Trophoblast cell (in vitro differentiated cells and primary cell): ENCODE results near the gene TLE3.
A peak's percentile ranks its signal among the peaks of the same experiment; 100 is the strongest.

Source experiments
- DNase-seq, 2 donors: peaks; one replicate each; pipeline ENCODE4 v3.0.0-alpha.2; 2016
- H2AFZ ChIP-seq: 2 replicates; pipeline ENCODE4 v1.6.1; 2013; ENCODE audit warnings: low read length, moderate library complexity, mild to moderate bottlenecking; ENCODE audit not compliant: insufficient read depth, poor library complexity
- H2AK5ac ChIP-seq: 2 replicates; pipeline ENCODE4 v1.6.1; 2013; ENCODE audit warnings: mild to moderate bottlenecking, low read length
- H2BK120ac ChIP-seq: 2 replicates; pipeline ENCODE4 v1.6.1; 2013; ENCODE audit warnings: low read length, mild to moderate bottlenecking, moderate library complexity; ENCODE audit not compliant: insufficient read depth, poor library complexity
- H2BK12ac ChIP-seq: 2 replicates; pipeline ENCODE4 v1.6.1; 2013; ENCODE audit warnings: mild to moderate bottlenecking, low read length, moderate library complexity
- H2BK5ac ChIP-seq: 2 replicates; pipeline ENCODE4 v1.6.1; 2013; ENCODE audit warnings: low read length, low read depth, moderate library complexity, mild to moderate bottlenecking; ENCODE audit not compliant: poor library complexity
- H3K14ac ChIP-seq: 2 replicates; pipeline ENCODE4 v1.6.1; 2013; ENCODE audit warnings: mild to moderate bottlenecking, low read length
- H3K18ac ChIP-seq: 2 replicates; pipeline ENCODE4 v1.6.1; 2013; ENCODE audit warnings: mild to moderate bottlenecking, low read length
- H3K23ac ChIP-seq: 2 replicates; pipeline ENCODE4 v1.6.1; 2013; ENCODE audit warnings: low read length
- H3K27ac ChIP-seq: 2 replicates; pipeline ENCODE4 v1.5.1; 2013; ENCODE audit warnings: low read depth, mild to moderate bottlenecking, inconsistent platforms, low read length, moderate library complexity
- H3K27me3 ChIP-seq: 2 replicates; pipeline ENCODE4 v1.6.1; 2013; ENCODE audit warnings: inconsistent platforms, mild to moderate bottlenecking, low read length, moderate library complexity; ENCODE audit not compliant: insufficient read depth
- H3K36me3 ChIP-seq, 2 experiments: 1 replicate in 1 of 2; 2 replicates in 1 of 2; pipeline ENCODE4 v1.6.1; 2013; ENCODE audit warnings: low read length in 2 of 2, mild to moderate bottlenecking in 2 of 2, moderate library complexity in 1 of 2; ENCODE audit not compliant: insufficient read depth in 2 of 2, control insufficient read depth in 1 of 2
- H3K4ac ChIP-seq: 2 replicates; pipeline ENCODE4 v1.6.1; 2013; ENCODE audit warnings: low read depth, mild to moderate bottlenecking, low read length, moderate library complexity
- H3K4me1 ChIP-seq, 2 experiments: 1 replicate in 1 of 2; 2 replicates in 1 of 2; pipeline ENCODE4 v1.6.1; 2013; ENCODE audit warnings: low read length in 2 of 2, mild to moderate bottlenecking in 2 of 2, moderate library complexity in 1 of 2; ENCODE audit not compliant: insufficient read depth in 2 of 2, control insufficient read depth in 1 of 2
- H3K4me2 ChIP-seq: 2 replicates; pipeline ENCODE4 v1.6.1; 2013; ENCODE audit warnings: inconsistent platforms, mild to moderate bottlenecking, low read length, moderate library complexity
- H3K4me3 ChIP-seq: 2 replicates; pipeline ENCODE4 v1.5.1; 2013; ENCODE audit warnings: mild to moderate bottlenecking, low read depth, low read length, inconsistent platforms
- H3K79me1 ChIP-seq: one replicate; pipeline ENCODE4 v1.6.1; 2013; ENCODE audit warnings: low read length
- H3K79me2 ChIP-seq: 2 replicates; pipeline ENCODE4 v1.6.1; 2013; ENCODE audit warnings: low read length, mild to moderate bottlenecking; ENCODE audit not compliant: control insufficient read depth, insufficient read depth, poor library complexity
- H3K9ac ChIP-seq: 2 replicates; pipeline ENCODE4 v1.6.1; 2013; ENCODE audit warnings: mild to moderate bottlenecking, low read length
- H3K9me3 ChIP-seq: 2 replicates; pipeline ENCODE4 v1.6.1; 2013; ENCODE audit warnings: low read depth, mild to moderate bottlenecking, control low read depth, inconsistent platforms, low read length; ENCODE audit not compliant: insufficient read depth
- H4K12ac ChIP-seq: 2 replicates; pipeline ENCODE4 v1.6.1; 2013; ENCODE audit warnings: low read depth, mild to moderate bottlenecking, low read length, moderate library complexity
- H4K8ac ChIP-seq: 2 replicates; pipeline ENCODE4 v1.6.1; 2013; ENCODE audit warnings: low read depth, mild to moderate bottlenecking, low read length, moderate library complexity
- H4K91ac ChIP-seq: one replicate; pipeline ENCODE4 v1.6.1; 2013; ENCODE audit warnings: low read depth, mild to moderate bottlenecking, low read length, moderate library complexity
- WGBS: extraction: QIAGEN DNeasy Blood & Tissue Kit; methylation state at CpG from one replicate; pipeline ENCODE4 v1.1.7; 2013; ENCODE audit warnings: missing lambda C conversion rate; ENCODE audit not compliant: insufficient read length, insufficient coverage; ENCODE audit errors: extremely low coverage; 5-methylcytosine and 5-hydroxymethylcytosine counted together

Gene TLE3

GRCh38 chr15:70145261-70145660 is 47.5 kb upstream of the TLE3 start:
- no CpG with 5 or more reads among the region's 5 CpGs for WGBS
- Histone ChIP-seq H2BK120ac (no peak overlapping the region), H3K4me1 (peaks cover 0 to 6% of the 10 kb centered on the region in 2 experiments), H3K14ac (no peak overlapping the region), H3K9me3 (no peaks in the 10 kb centered on the region), H3K79me1 (peaks cover 2% of the 10 kb centered on the region), H3K18ac (no peak overlapping the region), H3K4me3 (no peak overlapping the region), H4K8ac (no peak overlapping the region), H2BK5ac (no peak overlapping the region), H3K27me3 (no peaks in the 10 kb centered on the region), H2AK5ac (no peak overlapping the region), H3K23ac (no peak overlapping the region), H3K36me3 (no peaks in the 10 kb centered on the region), H3K9ac (no peak overlapping the region), H2BK12ac (no peak overlapping the region), H3K4me2 (no peak overlapping the region), H3K27ac (no peak overlapping the region), H3K79me2 (no peaks in the 10 kb centered on the region), H2AFZ (no peak overlapping the region), H3K4ac (no peak overlapping the region), H4K91ac (no peak overlapping the region), H4K12ac (no peak overlapping the region)
- no peak for DNase-seq

- H3K4me2 ChIP-seq, result no peak overlapping the region
These were observed 44.8 kb upstream of the TLE3 start for GRCh38 chr15:70142322-70143191.

GRCh38 chr15:70142072-70142321 is 44.3 kb upstream of the TLE3 start:
- no peak overlapping the region for H3K18ac ChIP-seq
- DNase-seq, result no peak
- peaks cover 0 to 4% of the 10 kb centered on the region in 2 experiments for H3K4me1 ChIP-seq
- no peak overlapping the region for H2BK120ac ChIP-seq
- H2BK5ac ChIP-seq, result no peak overlapping the region
- H3K27me3 ChIP-seq, result no peaks in the 10 kb centered on the region
- H4K12ac ChIP-seq, result no peak overlapping the region
- H2AK5ac ChIP-seq, result no peak overlapping the region
- no peak overlapping the region for H4K8ac ChIP-seq
- no peak overlapping the region for H2AFZ ChIP-seq
- H3K4me3 ChIP-seq, result no peak overlapping the region
- H4K91ac ChIP-seq, result no peak overlapping the region
- H3K9ac ChIP-seq, result no peak overlapping the region
- H3K23ac ChIP-seq, result no peak overlapping the region
- H3K9me3 ChIP-seq, result peaks cover 3% of the 10 kb centered on the region
- H3K36me3 ChIP-seq, result no peaks in the 10 kb centered on the region
- no peaks in the 10 kb centered on the region for H3K79me2 ChIP-seq
- no peaks in the 10 kb centered on the region for H3K79me1 ChIP-seq
- no peak overlapping the region for H2BK12ac ChIP-seq
- no peak overlapping the region for H3K27ac ChIP-seq
- H3K4me2 ChIP-seq, result no peak overlapping the region
- H3K4ac ChIP-seq, result no peak overlapping the region
- no peak overlapping the region for H3K14ac ChIP-seq

More at GRCh38 chr15:70142322-70143191, 44.8 kb upstream of the TLE3 start:
- Histone ChIP-seq H4K8ac (no peak overlapping the region), H4K91ac (no peak overlapping the region), H3K23ac (no peak overlapping the region), H4K12ac (no peak overlapping the region), H3K79me2 (no peaks in the 10 kb centered on the region), H3K27me3 (no peaks in the 10 kb centered on the region), H3K79me1 (no peaks in the 10 kb centered on the region), H3K9me3 (peaks cover 3% of the 10 kb centered on the region), H3K4me3 (no peak overlapping the region), H2AK5ac (no peak overlapping the region), H3K9ac (no peak overlapping the region), H3K4me1 (peaks cover 0 to 4% of the 10 kb centered on the region in 2 experiments), H2BK120ac (no peak overlapping the region), H3K18ac (no peak overlapping the region), H2BK12ac (no peak overlapping the region), H2BK5ac (no peak overlapping the region), H3K36me3 (no peaks in the 10 kb centered on the region), H3K4ac (no peak overlapping the region), H3K27ac (no peak overlapping the region), H3K14ac (no peak overlapping the region), H2AFZ (no peak overlapping the region)
- WGBS, result 100% methylated on average over 5 of the region's 24 CpGs
- DNase-seq, result peak; percentile 84 to 96

GRCh38 chr15:70141376-70142071 is 43.8 kb upstream of the TLE3 start:
- H3K27me3 ChIP-seq, result no peaks in the 10 kb centered on the region
- peak in 1 of 2 donors; percentile 2 for DNase-seq
- H2BK120ac ChIP-seq, result no peak overlapping the region
- no peak overlapping the region for H2BK5ac ChIP-seq
- H3K36me3 ChIP-seq, result no peaks in the 10 kb centered on the region
- H3K9me3 ChIP-seq, result peaks cover 3% of the 10 kb centered on the region
- H4K12ac ChIP-seq, result no peak overlapping the region
- no peak overlapping the region for H3K4ac ChIP-seq
- H3K4me1 ChIP-seq, result peaks cover 0 to 4% of the 10 kb centered on the region in 2 experiments
- no peaks in the 10 kb centered on the region for H3K79me2 ChIP-seq
- no peak overlapping the region for H3K9ac ChIP-seq
- H2AK5ac ChIP-seq, result no peak overlapping the region
- no peak overlapping the region for H3K18ac ChIP-seq
- H2AFZ ChIP-seq, result peak overlapping the region; percentile 15
- no CpG with 5 or more reads among the region's 10 CpGs for WGBS
- no peak overlapping the region for H3K27ac ChIP-seq
- H3K4me2 ChIP-seq, result no peak overlapping the region
- H4K8ac ChIP-seq, result no peak overlapping the region
- no peak overlapping the region for H3K14ac ChIP-seq
- H2BK12ac ChIP-seq, result no peak overlapping the region
- no peak overlapping the region for H4K91ac ChIP-seq
- H3K4me3 ChIP-seq, result no peak overlapping the region
- H3K79me1 ChIP-seq, result no peaks in the 10 kb centered on the region
- H3K23ac ChIP-seq, result no peak overlapping the region
